MCF 10A (cell line): ENCODE data around the gene CSRP1. TPM values are rescaled to one million over a fixed set of nuclear protein-coding genes. Genes with fewer than 3 reads are reported as not detected.

ENCODE experiments used
- BruUV-seq: library from RNA; stranded (reverse); fragments of 400-500 nt; replicated peaks from 2 replicates; lab custom pipeline; 2021; lab: Mats Ljungman, UMichigan
- CTCF ChIA-PET: fragments of 300-600 bp; sonication (Branson Sonifier 250); formaldehyde crosslinking; extraction: SDS; loops from one replicate; lab custom pipeline; 2021; ENCODE audit warnings: antibody characterized with exemption, inconsistent platforms; lab: Yijun Ruan, JAX
- POLR2A ChIA-PET: fragments of 300-600, 350-650 bp; sonication (Branson Sonifier 250); formaldehyde crosslinking; extraction: SDS; loops from one replicate; lab custom pipeline; 2020; ENCODE audit warnings: antibody characterized with exemption, inconsistent platforms; lab: Yijun Ruan, JAX
- DNase-seq: peaks from one replicate; pipeline ENCODE4 v3.0.0-alpha.2; 2018; ENCODE audit not compliant: unreplicated experiment
- H3K27ac Mint-ChIP-seq: one replicate; pipeline ENCODE4 v1.8.0; 2022; ENCODE audit warnings: mild to moderate bottlenecking, low read depth, mixed read lengths; ENCODE audit not compliant: unreplicated experiment
- H3K27me3 Mint-ChIP-seq: one replicate; pipeline ENCODE4 v1.8.0; 2022; ENCODE audit warnings: mixed read lengths; ENCODE audit not compliant: insufficient read depth, unreplicated experiment
- H3K36me3 Mint-ChIP-seq: one replicate; pipeline ENCODE4 v1.8.0; 2022; ENCODE audit warnings: mild to moderate bottlenecking, moderate library complexity, mixed read lengths; ENCODE audit not compliant: insufficient read depth, unreplicated experiment
- H3K4me1 Mint-ChIP-seq: one replicate; pipeline ENCODE4 v1.8.0; 2022; ENCODE audit warnings: mixed read lengths; ENCODE audit not compliant: insufficient read depth, unreplicated experiment
- H3K4me3 Mint-ChIP-seq: one replicate; pipeline ENCODE4 v1.8.0; 2022; ENCODE audit warnings: mild to moderate bottlenecking, moderate library complexity, mixed read lengths; ENCODE audit not compliant: unreplicated experiment
- H3K9me3 Mint-ChIP-seq: one replicate; pipeline ENCODE4 v1.8.0; 2022; ENCODE audit warnings: mixed read lengths; ENCODE audit not compliant: unreplicated experiment
- intact Hi-C: fragments of 100-400 bp; cut with micrococcal nuclease; formaldehyde crosslinking; loops from 2 replicates; pipeline ENCODE4 v1.14.1; 2022
- total RNA-seq: library from RNA; stranded (reverse); gene quantifications from 2 replicates; pipeline ENCODE4 v1.2.3, GENCODE V29; 2022
- TF ChIP-seq, protein P1 (sequence below): fragments of 200-600 bp; IDR thresholded peaks from one replicate; pipeline ENCODE4 v1.8.0; 2022; ENCODE audit warnings: antibody characterized with exemption, mild to moderate bottlenecking; ENCODE audit not compliant: unreplicated experiment

Gene CSRP1
- total RNA-seq, 1 experiment from 2014 or later: 358 TPM

DNA sequence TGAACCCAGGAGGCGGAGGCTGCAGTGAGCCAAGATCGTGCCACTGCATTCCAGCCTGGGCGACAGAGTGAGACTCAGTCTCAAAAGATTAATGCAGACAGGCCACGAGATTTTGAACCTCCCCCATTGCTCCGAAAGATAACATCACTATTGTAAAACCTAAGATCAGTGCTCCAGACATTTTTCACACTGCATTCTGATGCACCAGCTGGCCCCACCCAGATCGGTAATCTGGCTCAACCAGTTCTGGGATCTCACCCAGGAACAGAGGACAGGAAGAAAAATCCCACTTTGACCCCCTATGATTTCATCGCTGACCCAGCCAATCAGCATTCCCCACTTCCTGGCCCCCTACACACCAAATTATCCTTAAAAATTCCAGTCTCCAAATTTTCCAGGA is 10.7 kb upstream of the CSRP1 start:
- Mint-ChIP-seq H3K36me3 (no peaks in the 10 kb centered on the region), H3K27ac (peak overlapping the region; percentile 2), H3K4me3 (no peak overlapping the region), H3K27me3 (no peaks in the 10 kb centered on the region), H3K9me3 (no peaks in the 10 kb centered on the region), H3K4me1 (peaks cover 7% of the 10 kb centered on the region)
- BruUV-seq: no TSS peak
- TF ChIP-seq, protein P1, sequence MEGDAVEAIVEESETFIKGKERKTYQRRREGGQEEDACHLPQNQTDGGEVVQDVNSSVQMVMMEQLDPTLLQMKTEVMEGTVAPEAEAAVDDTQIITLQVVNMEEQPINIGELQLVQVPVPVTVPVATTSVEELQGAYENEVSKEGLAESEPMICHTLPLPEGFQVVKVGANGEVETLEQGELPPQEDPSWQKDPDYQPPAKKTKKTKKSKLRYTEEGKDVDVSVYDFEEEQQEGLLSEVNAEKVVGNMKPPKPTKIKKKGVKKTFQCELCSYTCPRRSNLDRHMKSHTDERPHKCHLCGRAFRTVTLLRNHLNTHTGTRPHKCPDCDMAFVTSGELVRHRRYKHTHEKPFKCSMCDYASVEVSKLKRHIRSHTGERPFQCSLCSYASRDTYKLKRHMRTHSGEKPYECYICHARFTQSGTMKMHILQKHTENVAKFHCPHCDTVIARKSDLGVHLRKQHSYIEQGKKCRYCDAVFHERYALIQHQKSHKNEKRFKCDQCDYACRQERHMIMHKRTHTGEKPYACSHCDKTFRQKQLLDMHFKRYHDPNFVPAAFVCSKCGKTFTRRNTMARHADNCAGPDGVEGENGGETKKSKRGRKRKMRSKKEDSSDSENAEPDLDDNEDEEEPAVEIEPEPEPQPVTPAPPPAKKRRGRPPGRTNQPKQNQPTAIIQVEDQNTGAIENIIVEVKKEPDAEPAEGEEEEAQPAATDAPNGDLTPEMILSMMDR: no peak
- no peak for DNase-seq
- intact Hi-C loops: no loop called here
- CTCF ChIA-PET: interaction anchor here (0.6 to 58.0 kb wide), 11 partner anchors 13 to 455 kb away, joined by 3 to 3816 read pairs (median 3); partner anchors contain the start of genes CSRP1 and PHLDA3
- POLR2A ChIA-PET: interaction anchor here (0.8 to 2.4 kb wide), 2 partner anchors 35 to 37 kb away, joined by 3 to 11 read pairs; no protein-coding TSS in a partner anchor

DNA sequence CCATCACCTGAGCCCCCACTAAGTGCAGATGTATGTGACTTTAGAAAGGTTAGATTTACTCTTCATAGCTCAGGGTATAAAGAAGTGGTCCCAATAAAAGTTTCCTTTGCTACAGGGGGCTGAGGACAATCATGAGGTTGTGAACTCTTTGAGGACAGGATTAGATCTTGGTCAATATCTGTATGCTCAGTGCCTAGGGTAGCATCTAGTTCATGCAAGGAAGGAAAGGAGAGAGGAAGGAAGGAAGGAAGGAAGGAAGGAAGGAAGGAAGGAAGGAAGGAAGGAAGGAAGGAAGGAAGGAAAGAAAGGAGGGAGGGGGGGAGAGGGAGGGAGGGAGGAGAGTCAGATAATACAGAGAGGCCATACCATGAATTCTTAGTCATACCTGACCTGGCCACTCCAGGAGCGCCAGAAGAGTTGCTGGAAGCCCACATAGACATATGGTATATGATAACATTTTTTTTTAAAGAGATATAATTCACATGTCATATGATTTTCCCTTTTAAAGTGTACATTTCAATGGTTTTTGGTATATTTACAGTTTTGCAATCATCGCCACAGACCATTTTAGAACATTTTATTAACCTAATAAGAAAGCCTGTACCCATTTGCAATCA is 9.7 kb upstream of the CSRP1 start:
- ChIA-PET POLR2A (interaction anchor here (1.0 to 15.5 kb wide), 6 partner anchors 10 to 69 kb away, joined by 3 to 330 read pairs (median 4); partner anchors contain the start of gene CSRP1), CTCF (interaction anchor here (0.5 to 58.0 kb wide), 14 partner anchors 9 to 449 kb away, joined by 3 to 3816 read pairs (median 4); partner anchors contain the start of genes CSRP1 and PHLDA3)
- TF ChIP-seq, protein P1: no peak
- no TSS peak for BruUV-seq
- no peak for DNase-seq
- Mint-ChIP-seq H3K27ac (no peak overlapping the region), H3K4me1 (peaks cover 7% of the 10 kb centered on the region), H3K9me3 (no peaks in the 10 kb centered on the region), H3K4me3 (no peak overlapping the region), H3K27me3 (no peaks in the 10 kb centered on the region), H3K36me3 (no peaks in the 10 kb centered on the region)
- intact Hi-C loops: no loop called here

DNA sequence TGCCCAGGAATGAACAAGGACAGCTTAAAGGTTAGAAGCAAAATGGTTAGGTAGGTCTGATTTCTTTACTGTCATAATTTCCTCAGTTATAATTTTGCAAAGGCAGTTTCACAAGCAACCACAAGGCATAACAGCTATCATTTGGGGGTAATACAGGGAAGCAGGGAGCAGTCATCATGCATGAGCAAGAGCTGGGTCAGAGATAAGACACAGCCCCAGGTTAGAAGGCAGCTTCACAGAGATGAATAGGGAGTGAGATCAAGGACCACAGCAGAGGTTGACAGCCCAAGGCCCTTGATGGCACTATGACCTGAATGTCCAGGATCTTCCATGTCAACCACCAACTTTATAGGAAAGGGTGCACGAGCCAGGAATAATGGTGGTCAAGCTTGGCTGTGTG is 9.0 kb upstream of the CSRP1 start:
- no peaks in the 10 kb centered on the region for H3K27me3 Mint-ChIP-seq
- H3K27ac Mint-ChIP-seq: no peak overlapping the region
- no peaks in the 10 kb centered on the region for H3K9me3 Mint-ChIP-seq

More for the DNA sequence above, 9.0 kb upstream of the CSRP1 start:
- TF ChIP-seq, protein P1: no peak
- ChIA-PET POLR2A (interaction anchor here (0.6 to 15.5 kb wide), 11 partner anchors 9 to 362 kb away, joined by 3 to 330 read pairs (median 3); partner anchors contain the start of genes CSRP1, PHLDA3 and TMEM9), CTCF (interaction anchor here (0.5 to 58.0 kb wide), 15 partner anchors 10 to 278 kb away, joined by 3 to 3816 read pairs (median 4); partner anchors contain the start of genes CSRP1 and PHLDA3)
- Mint-ChIP-seq H3K4me1 (peaks cover 7% of the 10 kb centered on the region), H3K36me3 (no peaks in the 10 kb centered on the region), H3K4me3 (no peak overlapping the region)
- intact Hi-C loops: no loop called here
- no TSS peak for BruUV-seq
- DNase-seq: no peak
